ENCODE data around the gene MYLK.
"Not testable (repeated sequence)": the region's sequence is repeated elsewhere in the genome, so short reads cannot be mapped to it uniquely, and the experiment has no call there.

MYLK gene

GRCh38 chr3:123610331-123610730 lies 273.8 kb downstream of the MYLK start:
- Histone ChIP-seq H3K4me3 (ENCODE audit: low read length) (no peak overlapping the region), H3K36me3 (ENCODE audit: control insufficient read depth, insufficient read depth, low read length) (no peaks in the 10 kb centered on the region; the same call in 1 of the 2 replicates), H3K9me3 (ENCODE audit: control insufficient read depth, insufficient read depth, low read length) (no peaks in the 10 kb centered on the region), H3K27me3 (ENCODE audit: control insufficient read depth, insufficient read depth, low read length) (no peaks in the 10 kb centered on the region; the same call in 1 of the 2 replicates), H3K27ac (ENCODE audit: low read length) (no peak overlapping the region), H3K4me1 (ENCODE audit: control insufficient read depth, insufficient read depth, low read length) (no peaks in the 10 kb centered on the region)
- no CpG with 5 or more reads among the region's 3 CpGs for WGBS (ENCODE audit: insufficient coverage, insufficient read length)
- no peak for DNase-seq (ENCODE audit: low read depth, low spot score)

DNA sequence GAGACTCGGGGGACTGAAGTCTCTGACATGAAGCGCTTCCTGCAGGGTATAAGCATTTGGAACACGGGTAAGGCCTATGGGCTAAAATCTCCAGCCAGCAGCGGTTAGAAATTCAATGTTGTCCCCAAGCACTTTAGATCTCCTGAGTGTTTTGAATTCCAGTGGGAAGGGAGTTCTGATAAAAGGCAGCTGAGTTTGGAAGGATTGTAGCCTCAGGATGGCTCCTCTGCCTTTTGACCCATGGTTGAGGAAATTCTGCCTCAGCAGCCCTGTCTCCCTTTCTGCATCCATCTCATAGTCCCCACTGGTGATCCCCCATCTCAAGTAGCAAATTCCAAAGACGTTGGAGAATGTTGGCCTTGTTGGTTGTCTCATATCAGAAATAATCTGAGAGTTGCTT lies 275.1 kb downstream of the MYLK start:
- H3K9me3 ChIP-seq (ENCODE audit: control insufficient read depth, insufficient read depth, low read length), result no peaks in the 10 kb centered on the region
- no peaks in the 10 kb centered on the region; the same call in 1 of the 2 replicates for H3K36me3 ChIP-seq (ENCODE audit: control insufficient read depth, insufficient read depth, low read length)
- WGBS (ENCODE audit: insufficient coverage, insufficient read length), result no CpG with 5 or more reads among the region's 5 CpGs
- H3K4me3 ChIP-seq (ENCODE audit: low read length), result no peak overlapping the region
- H3K27me3 ChIP-seq (ENCODE audit: control insufficient read depth, insufficient read depth, low read length), result no peaks in the 10 kb centered on the region; the same call in 1 of the 2 replicates
- no peaks in the 10 kb centered on the region for H3K4me1 ChIP-seq (ENCODE audit: control insufficient read depth, insufficient read depth, low read length)
- no peak overlapping the region for H3K27ac ChIP-seq (ENCODE audit: low read length)
- no peak for DNase-seq (ENCODE audit: low read depth, low spot score)

GRCh38 chr3:123608263-123608937 lies 275.7 kb downstream of the MYLK start:
- no CpG with 5 or more reads among the region's 3 CpGs for WGBS (ENCODE audit: insufficient coverage, insufficient read length)

DNA sequence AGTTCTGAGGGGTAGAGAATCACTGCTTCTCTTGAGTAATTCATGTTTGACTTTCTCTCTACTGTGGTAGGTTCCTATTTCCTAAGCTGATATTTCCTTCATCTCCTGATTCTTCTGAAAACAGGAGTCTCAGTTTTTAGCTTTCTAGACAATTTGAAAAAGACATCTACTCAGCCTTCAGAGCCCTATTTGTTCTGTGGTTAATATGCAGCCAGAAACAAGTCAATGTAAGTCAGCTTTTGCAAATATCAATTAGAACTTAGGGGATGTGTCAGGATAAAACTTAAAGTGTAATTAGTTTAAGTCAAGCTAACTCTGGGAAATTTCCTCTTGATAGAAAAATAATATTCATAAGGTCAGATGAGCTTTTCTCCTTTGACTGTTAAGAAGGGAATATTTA lies 277.6 kb downstream of the MYLK start:
- Histone ChIP-seq H3K4me1 (ENCODE audit: control insufficient read depth, insufficient read depth, low read length) (no peaks in the 10 kb centered on the region), H3K36me3 (ENCODE audit: control insufficient read depth, insufficient read depth, low read length) (no peaks in the 10 kb centered on the region; the same call in 1 of the 2 replicates), H3K4me3 (ENCODE audit: low read length) (no peak overlapping the region), H3K27me3 (ENCODE audit: control insufficient read depth, insufficient read depth, low read length) (no peaks in the 10 kb centered on the region; the same call in 1 of the 2 replicates), H3K27ac (ENCODE audit: low read length) (no peak overlapping the region), H3K9me3 (ENCODE audit: control insufficient read depth, insufficient read depth, low read length) (no peaks in the 10 kb centered on the region)
- DNase-seq (ENCODE audit: low read depth, low spot score), result no peak

More at GRCh38 chr3:123608263-123608937, 275.7 kb downstream of the MYLK start:
- Histone ChIP-seq H3K4me3 (ENCODE audit: low read length) (no peak overlapping the region), H3K27ac (ENCODE audit: low read length) (no peak overlapping the region), H3K4me1 (ENCODE audit: control insufficient read depth, insufficient read depth, low read length) (no peaks in the 10 kb centered on the region), H3K27me3 (ENCODE audit: control insufficient read depth, insufficient read depth, low read length) (no peaks in the 10 kb centered on the region; the same call in 1 of the 2 replicates), H3K36me3 (ENCODE audit: control insufficient read depth, insufficient read depth, low read length) (no peaks in the 10 kb centered on the region; the same call in 1 of the 2 replicates), H3K9me3 (ENCODE audit: control insufficient read depth, insufficient read depth, low read length) (no peaks in the 10 kb centered on the region)
- DNase-seq (ENCODE audit: low read depth, low spot score), result no peak

DNA sequence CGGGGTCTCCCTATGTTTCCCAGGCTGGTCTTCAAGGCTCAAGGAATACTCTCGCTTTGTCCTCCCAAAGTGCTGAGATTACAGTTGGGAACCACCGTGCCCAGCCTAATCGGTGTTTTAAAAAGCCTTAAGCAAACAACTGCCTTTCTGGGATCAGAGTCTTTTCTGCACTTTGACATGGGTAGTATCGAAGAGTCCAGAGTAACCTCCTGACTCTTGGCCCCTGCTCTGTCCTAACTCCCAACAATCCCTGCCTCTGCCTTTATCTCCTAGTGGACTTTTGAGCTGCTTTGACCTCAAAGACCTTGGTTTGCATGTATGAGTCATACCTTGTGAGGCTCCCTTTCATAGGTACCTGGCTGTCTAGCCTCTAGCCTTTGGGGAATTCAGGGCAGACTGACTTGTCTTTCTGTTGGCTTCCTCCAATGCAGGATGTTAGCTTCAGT lies 278.3 kb downstream of the MYLK start:
- no peak overlapping the region for H3K27ac ChIP-seq (ENCODE audit: low read length)
- DNase-seq (ENCODE audit: low read depth, low spot score), result no peak
- H3K36me3 ChIP-seq (ENCODE audit: control insufficient read depth, insufficient read depth, low read length), result no peaks in the 10 kb centered on the region; the same call in 1 of the 2 replicates
- no peak overlapping the region for H3K4me3 ChIP-seq (ENCODE audit: low read length)
- H3K4me1 ChIP-seq (ENCODE audit: control insufficient read depth, insufficient read depth, low read length), result no peaks in the 10 kb centered on the region
- H3K27me3 ChIP-seq (ENCODE audit: control insufficient read depth, insufficient read depth, low read length), result no peaks in the 10 kb centered on the region; the same call in 1 of the 2 replicates
- WGBS (ENCODE audit: insufficient coverage, insufficient read length), result no CpG with 5 or more reads among the region's 5 CpGs
- no peaks in the 10 kb centered on the region for H3K9me3 ChIP-seq (ENCODE audit: control insufficient read depth, insufficient read depth, low read length)

DNA sequence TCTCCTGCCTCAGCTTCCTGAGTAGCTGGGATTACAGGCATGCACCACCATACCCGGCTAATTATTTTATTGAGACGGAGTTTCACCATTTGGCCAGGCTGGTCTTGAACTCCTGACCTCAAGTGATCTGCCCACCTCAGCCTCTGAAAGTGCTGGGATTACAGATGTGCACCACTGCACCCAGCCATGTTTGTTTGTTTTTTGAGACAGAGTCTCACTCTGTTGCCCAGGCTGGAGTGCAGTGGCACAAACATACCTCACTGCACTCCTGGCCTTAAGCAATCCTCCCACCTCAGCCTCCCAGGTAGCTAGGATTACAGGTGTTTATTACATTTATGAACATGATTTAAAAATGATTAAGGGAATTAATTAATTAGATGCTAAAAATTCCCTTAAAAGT lies 281.0 kb downstream of the MYLK start:
- H3K4me1 ChIP-seq (ENCODE audit: control insufficient read depth, insufficient read depth, low read length); H3K36me3 ChIP-seq (ENCODE audit: control insufficient read depth, insufficient read depth, low read length); H3K27me3 ChIP-seq (ENCODE audit: control insufficient read depth, insufficient read depth, low read length); DNase-seq (ENCODE audit: low read depth, low spot score); H3K27ac ChIP-seq (ENCODE audit: low read length); H3K9me3 ChIP-seq (ENCODE audit: control insufficient read depth, insufficient read depth, low read length); H3K4me3 ChIP-seq (ENCODE audit: low read length): not testable (repeated sequence)
- WGBS (ENCODE audit: insufficient coverage, insufficient read length), result no CpG with 5 or more reads among the region's 2 CpGs

- Histone ChIP-seq H3K36me3 (ENCODE audit: control insufficient read depth, insufficient read depth, low read length) (no peaks in the 10 kb centered on the region), H3K27ac (ENCODE audit: low read length) (no peak overlapping the region), H3K9me3 (ENCODE audit: control insufficient read depth, insufficient read depth, low read length) (no peaks in the 10 kb centered on the region), H3K4me3 (ENCODE audit: low read length) (no peak overlapping the region), H3K4me1 (ENCODE audit: control insufficient read depth, insufficient read depth, low read length) (no peaks in the 10 kb centered on the region), H3K27me3 (ENCODE audit: control insufficient read depth, insufficient read depth, low read length) (no peaks in the 10 kb centered on the region)
- no CpG with 5 or more reads among the region's 1 CpG for WGBS (ENCODE audit: insufficient coverage, insufficient read length)
- DNase-seq (ENCODE audit: low read depth, low spot score), result no peak
Measured at GRCh38 chr3:123602325-123602724, 281.8 kb downstream of the MYLK start.

DNA sequence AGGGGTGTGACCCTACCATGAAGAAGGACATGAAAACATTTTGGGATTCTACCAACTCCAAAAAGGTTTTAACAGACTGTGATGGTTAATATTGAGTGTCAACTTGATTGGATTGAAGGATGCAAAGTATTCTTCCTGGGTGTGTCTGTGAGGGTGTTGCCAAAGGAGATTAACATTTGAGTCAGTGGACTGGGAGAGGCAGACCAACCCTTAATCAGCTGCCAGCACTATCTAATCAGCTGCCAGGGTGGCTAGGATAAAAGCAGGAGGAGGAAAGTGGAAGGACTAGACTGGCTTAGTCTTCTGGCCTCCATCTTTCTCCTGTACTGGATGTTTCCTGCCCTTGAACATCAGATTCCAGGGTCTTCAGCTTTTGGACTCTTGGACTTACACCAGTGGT lies 283.3 kb downstream of the MYLK start:
- not testable (repeated sequence) for H3K36me3 ChIP-seq (ENCODE audit: control insufficient read depth, insufficient read depth, low read length); H3K9me3 ChIP-seq (ENCODE audit: control insufficient read depth, insufficient read depth, low read length); DNase-seq (ENCODE audit: low read depth, low spot score); H3K27ac ChIP-seq (ENCODE audit: low read length); H3K27me3 ChIP-seq (ENCODE audit: control insufficient read depth, insufficient read depth, low read length); H3K4me1 ChIP-seq (ENCODE audit: control insufficient read depth, insufficient read depth, low read length); H3K4me3 ChIP-seq (ENCODE audit: low read length)

DNA sequence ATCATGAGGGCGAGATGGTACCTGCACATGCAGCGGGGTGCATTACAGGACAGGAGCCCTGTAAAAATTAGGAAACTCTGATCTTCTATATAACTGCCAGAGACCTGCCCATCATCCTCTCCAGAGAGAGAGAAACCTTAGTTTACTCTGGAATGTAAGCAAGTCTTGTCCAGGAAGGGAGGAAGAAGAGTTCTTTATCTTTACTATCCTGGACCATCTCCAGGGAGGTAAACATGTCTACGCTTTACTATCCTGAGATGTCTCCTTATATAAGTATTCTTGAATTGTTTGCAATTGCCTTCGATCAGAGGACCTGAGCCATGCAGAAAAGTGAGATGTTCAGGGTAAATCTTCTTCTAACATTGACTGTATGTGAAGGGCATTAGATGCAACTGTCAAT lies 286.6 kb downstream of the MYLK start:
- Histone ChIP-seq H3K4me3 (ENCODE audit: low read length) (no peak overlapping the region), H3K27me3 (ENCODE audit: control insufficient read depth, insufficient read depth, low read length) (no peaks in the 10 kb centered on the region), H3K27ac (ENCODE audit: low read length) (no peak overlapping the region), H3K4me1 (ENCODE audit: control insufficient read depth, insufficient read depth, low read length) (no peaks in the 10 kb centered on the region), H3K9me3 (ENCODE audit: control insufficient read depth, insufficient read depth, low read length) (no peaks in the 10 kb centered on the region), H3K36me3 (ENCODE audit: control insufficient read depth, insufficient read depth, low read length) (no peaks in the 10 kb centered on the region)
- DNase-seq (ENCODE audit: low read depth, low spot score), result no peak
- WGBS (ENCODE audit: insufficient coverage, insufficient read length), result no CpG with 5 or more reads among the region's 4 CpGs

GRCh38 chr3:123595396-123596180 lies 288.5 kb downstream of the MYLK start:
- H3K4me3 ChIP-seq (ENCODE audit: low read length), result no peak overlapping the region
- no peak overlapping the region for H3K27ac ChIP-seq (ENCODE audit: low read length)
- peaks cover 1% of the 10 kb centered on the region; the same call in 1 of the 2 replicates for H3K9me3 ChIP-seq (ENCODE audit: control insufficient read depth, insufficient read depth, low read length)
- no peaks in the 10 kb centered on the region for H3K27me3 ChIP-seq (ENCODE audit: control insufficient read depth, insufficient read depth, low read length)
- WGBS (ENCODE audit: insufficient coverage, insufficient read length), result no CpG with 5 or more reads among the region's 5 CpGs
- no peaks in the 10 kb centered on the region for H3K36me3 ChIP-seq (ENCODE audit: control insufficient read depth, insufficient read depth, low read length)
- H3K4me1 ChIP-seq (ENCODE audit: control insufficient read depth, insufficient read depth, low read length), result no peaks in the 10 kb centered on the region
- no peak for DNase-seq (ENCODE audit: low read depth, low spot score)

All from iPS DF 6.9 (cell line).